Vagina (tissue), 2 donors: Measurements from ENCODE around the gene TRPM2.

Experiments used
- CTCF ChIP-seq, 3 experiments: fragments of 450-650 bp in 2 of 3; fragments of 200-600 bp in 1 of 3; sonication (generic) in 1 of 3; IDR thresholded peaks; one replicate each; pipeline ENCODE4 v1.5.1; 2017 to 2019; ENCODE audit warnings: antibody characterized with exemption in 3 of 3, mild to moderate bottlenecking in 2 of 3, moderate library complexity in 2 of 3
- POLR2AphosphoS5 ChIP-seq, 2 donors: sonication (generic); formaldehyde crosslinking; IDR thresholded peaks; one replicate each; pipeline ENCODE4 v1.9.0; 2017; ENCODE audit warnings: antibody characterized with exemption in 2 of 2, mild to moderate bottlenecking in 2 of 2, low read depth in 1 of 2; ENCODE audit not compliant: insufficient read depth in 1 of 2

GRCh38 chr21:44347911-44348451 is 5.4 kb upstream of the TRPM2 start:
- TF ChIP-seq CTCF (IDR thresholded peaks at IDR 0.05) (no peak), POLR2AphosphoS5 (IDR thresholded peaks at IDR 0.05; ENCODE audit: insufficient read depth in 1 of 2, low read depth in 1 of 2) (no peak)
